K562 (cell line): Measurements from ENCODE around the gene FANCI. TPM values are rescaled to one million over a fixed set of nuclear protein-coding genes. Genes with fewer than 3 reads are reported as not detected.

Experiments used
- ATAC-seq: fragments of 200-7000 bp; cut with Tn5 transposase; 3 replicates; pipeline ENCODE4 v1.9.1; 2020; ENCODE audit warnings: moderate library complexity
- BruUV-seq: library from RNA; stranded (reverse); fragments of 400-500 nt; replicated peaks from 2 replicates; lab custom pipeline; 2021; lab: Mats Ljungman, UMichigan
- CTCF ChIA-PET: fragments of 300-600 bp; formaldehyde crosslinking; extraction: SDS; loops from one replicate; lab custom pipeline; 2021; ENCODE audit warnings: low intra/inter-chr PET ratio; lab: Yijun Ruan, JAX
- POLR2A ChIA-PET: fragments of 300-600, 350-650 bp; sonication (Branson Sonifier 250); formaldehyde crosslinking; extraction: SDS; loops from one replicate; lab custom pipeline; 2021; ENCODE audit warnings: antibody characterized with exemption, inconsistent platforms; lab: Yijun Ruan, JAX
- DNase-seq, 4 experiments: peaks; one replicate each; pipeline versions ENCODE4 v3.0.0 to v3.0.0-alpha.2; 2011 to 2018; ENCODE audit warnings: low spot score in 3 of 4, mixed read lengths in 3 of 4; ENCODE audit errors: extremely low read depth in 1 of 4
- FAIRE-seq: peaks from 2 replicates; lab custom pipeline; 2011; peaks lifted over from hg19 to GRCh38; lab: Jason Lieb, UNC
- H2AFZ ChIP-seq: 2 replicates; pipeline ENCODE4 v1.6.0; 2011; ENCODE audit warnings: low read depth, low read length, control low read depth, inconsistent platforms
- H3K27ac ChIP-seq: fragments of 200-600 bp; 3 replicates; pipeline ENCODE4 v1.8.0; 2011; ENCODE audit warnings: low read depth, mild to moderate bottlenecking, control low read depth, inconsistent platforms, low read length, moderate library complexity, mixed read lengths; ENCODE audit errors: extremely low read depth
- H3K27me3 ChIP-seq, 2 experiments: fragments of 300-600 bp in 1 of 2; 2 replicates in 1 of 2; 3 replicates in 1 of 2; pipeline versions ENCODE4 v1.6.0 to v1.8.0; 2011; ENCODE audit warnings: inconsistent platforms in 2 of 2, low read length in 2 of 2, mild to moderate bottlenecking in 1 of 2, mixed read lengths in 1 of 2, moderate library complexity in 1 of 2; ENCODE audit not compliant: control insufficient read depth in 2 of 2, insufficient read depth in 2 of 2
- H3K36me3 ChIP-seq: fragments of 300-600 bp; 3 replicates; pipeline ENCODE4 v1.8.0; 2011; ENCODE audit warnings: mild to moderate bottlenecking, low read length, inconsistent platforms; ENCODE audit not compliant: control insufficient read depth, insufficient read depth
- H3K4me1 ChIP-seq, 2 experiments: fragments of 200-600 bp in 1 of 2; replicated peaks in 1 of 2; 2 replicates in 1 of 2; 3 replicates in 1 of 2; pipeline versions ENCODE4 v1.5.1 to v1.8.0; 2011; ENCODE audit warnings: inconsistent platforms in 2 of 2, low read length in 2 of 2, mild to moderate bottlenecking in 1 of 2, mixed read lengths in 1 of 2, moderate library complexity in 1 of 2; ENCODE audit not compliant: control insufficient read depth in 2 of 2, insufficient read depth in 2 of 2
- H3K4me2 ChIP-seq: 2 replicates; pipeline ENCODE4 v1.6.1; 2011; ENCODE audit warnings: low read length, control low read depth, inconsistent platforms, mixed read lengths; ENCODE audit not compliant: insufficient read depth
- H3K4me3 ChIP-seq: fragments of 200-600 bp; sonication (generic), shearing (Covaris generic); 2 replicates; pipeline ENCODE4 v1.5.1; 2016; ENCODE audit warnings: control low read depth, inconsistent platforms
- H3K79me2 ChIP-seq: fragments of 200-600 bp; 3 replicates; pipeline ENCODE4 v1.8.0; 2011; ENCODE audit warnings: low read length, inconsistent platforms; ENCODE audit not compliant: control insufficient read depth, insufficient read depth
- H3K9ac ChIP-seq, 2 experiments: 2 replicates each; pipeline versions ENCODE4 v1.6.0 to v1.6.1; 2011; ENCODE audit warnings: low read depth in 2 of 2, low read length in 2 of 2, control low read depth in 1 of 2, inconsistent platforms in 1 of 2, mild to moderate bottlenecking in 1 of 2, mixed read lengths in 1 of 2; ENCODE audit not compliant: insufficient read depth in 1 of 2
- H3K9me1 ChIP-seq: one replicate; pipeline ENCODE4 v1.6.0; 2011; ENCODE audit warnings: inconsistent platforms, mild to moderate bottlenecking, low read length, moderate library complexity; ENCODE audit not compliant: control insufficient read depth, insufficient read depth
- H3K9me3 ChIP-seq: replicated peaks from 2 replicates; pipeline ENCODE4 v1.5.1; 2011; ENCODE audit warnings: low read depth, low read length, inconsistent platforms; ENCODE audit not compliant: control insufficient read depth, insufficient read depth
- H4K20me1 ChIP-seq: replicated peaks from 2 replicates; pipeline ENCODE4 v1.6.1; 2011; ENCODE audit warnings: low read length, inconsistent platforms, mixed read lengths; ENCODE audit not compliant: control insufficient read depth, insufficient read depth
- CUX1 ChIP-seq: fragments of 200-800 bp; sonication (Bioruptor generic); IDR thresholded peaks from 2 replicates; pipeline ENCODE4 v1.6.1; 2016; ENCODE audit warnings: missing genetic modification characterization, missing compliant biosample characterization
- E2F1 ChIP-seq: sonication (generic); formaldehyde crosslinking; IDR thresholded peaks from 2 replicates; pipeline ENCODE4 v1.8.1; 2023; ENCODE audit warnings: mild to moderate bottlenecking, missing genetic modification reagents, moderate library complexity
- ETV1 ChIP-seq: fragments of 450-650 bp; conservative IDR thresholded peaks from 2 replicates; pipeline ENCODE4 v1.6.1; 2016; ENCODE audit warnings: missing genetic modification characterization, control low read depth, low read depth, missing compliant biosample characterization
- SNRNP70 ChIP-seq: fragments of 200-400 bp; formaldehyde crosslinking; optimal IDR thresholded peaks from 2 replicates; pipeline ENCODE3; 2017; ENCODE audit warnings: low read depth, low read length
- ZNF282 ChIP-seq: sonication (generic); formaldehyde crosslinking; IDR thresholded peaks from 2 replicates; pipeline ENCODE4 v1.8.1; 2023; ENCODE audit warnings: missing genetic modification reagents
- ZNF407 ChIP-seq: fragments of 450-650 bp; IDR thresholded peaks from 2 replicates; pipeline ENCODE4 v1.6.1; 2016; ENCODE audit warnings: low read depth
- WGBS: fragments of 100-300 bp; shearing (Covaris generic); methylation state at CpG from one replicate; pipeline ENCODE4 v1.1.6; 2016; ENCODE audit warnings: low coverage, mixed read lengths; ENCODE audit not compliant: insufficient coverage; ENCODE audit errors: missing lambda C conversion rate; 5-methylcytosine and 5-hydroxymethylcytosine counted together
- in situ Hi-C: fragments of 300-500 bp; cut with MboI; formaldehyde crosslinking; loops from 4 replicates; pipeline ENCODE4 v1.15.0; 2018; ENCODE audit warnings: inconsistent platforms, mixed read lengths
- intact Hi-C: fragments of 100-400 bp; cut with micrococcal nuclease; formaldehyde crosslinking; loops from 2 replicates; pipeline ENCODE4 v1.14.2; 2022
- polyA plus RNA-seq, 8 experiments: library from polyadenylated mRNA; depleted of rRNA in 4 of 8; stranded (reverse) in 5 of 8; unstranded in 3 of 8; fragments of >200 nt; fragmentation: Nextera tagmentation in 2 of 8; fragmentation: Illumina TruSeq in 1 of 8; extraction: Ambion mirVana in 2 of 8; extraction: Trizol in 1 of 8; gene quantifications; 2 replicates each; pipeline versions ENCODE4 v1.2.1 to v1.2.3, GENCODE V29; 2011 to 2014; ENCODE audit warnings: inconsistent platforms in 1 of 8, missing spikeins in 1 of 8
- total RNA-seq, 7 experiments: library from RNA; depleted of rRNA in 6 of 7; stranded (reverse); fragments of >200 nt in 6 of 7; fragmentation: Illumina TruSeq in 2 of 7; extraction: Trizol in 2 of 7; gene quantifications; 2 replicates each; pipeline versions ENCODE4 v1.2.1 to v1.2.3, GENCODE V29; 2011 to 2021; ENCODE audit warnings: low replicate concordance in 1 of 7

Gene FANCI
- total and polyA plus RNA-seq, 9 of the 15 experiments (the other 6 are each of a cell fraction or from before 2014, with no cell fraction given) = 72.1 to 165 (median 131) TPM

GRCh38 chr15:89329329-89330084 lies 85.7 kb downstream of the FANCI start:
- H3K79me2 ChIP-seq = peaks cover 44% of the 10 kb centered on the region
- BruUV-seq = no TSS peak
- DNase-seq (no peak), FAIRE-seq (no peak), ATAC-seq (no peak)
- WGBS = 98% methylated on average over 8 of the region's 8 CpGs
- H3K9ac ChIP-seq = no peak overlapping the region
- CTCF ChIA-PET = no interaction called here
- no peaks in the 10 kb centered on the region for H3K9me1 ChIP-seq
- H3K4me2 ChIP-seq = no peak overlapping the region
- no peaks in the 10 kb centered on the region for H3K27me3 ChIP-seq
- peaks cover 6% of the 10 kb centered on the region for H4K20me1 ChIP-seq
- in situ Hi-C loops (no loop called here), intact Hi-C loops (no loop called here)
- peaks cover 91% of the 10 kb centered on the region for H3K36me3 ChIP-seq
- H3K4me3 ChIP-seq = no peak overlapping the region
- H2AFZ ChIP-seq = no peak overlapping the region
- H3K27ac ChIP-seq = no peak overlapping the region
- H3K4me1 ChIP-seq = peaks cover 13 to 26% of the 10 kb centered on the region in 2 experiments; a peak in 4 of 5 replicates
- POLR2A ChIA-PET = interaction anchor here (0.5 to 2.5 kb wide), 10 partner anchors 12 to 795 kb away, joined by 3 to 7 read pairs (median 3); no protein-coding TSS in a partner anchor
- H3K9me3 ChIP-seq = no peaks in the 10 kb centered on the region
- no peak for TF ChIP-seq E2F1
- TF ChIP-seq ETV1 (tag) = no peak
- no peak for TF ChIP-seq SNRNP70
- no peak for TF ChIP-seq ZNF407
- TF ChIP-seq CUX1 = no peak
- TF ChIP-seq ZNF282 (CRISPR knock-in tag) = no peak
